Stimulated activated CD8-positive, alpha-beta memory T cell treated with anti-CD3 and anti-CD28 coated beads, Interleukin-12 subunit alpha, Interleukin-12 subunit beta, amount 100 ng/mL, for 4 hours (primary cell): ENCODE data around the gene ARHGAP30.

Source experiments
- DNase-seq: peaks from one replicate; pipeline ENCODE4 v3.0.0-alpha.2; 2020; ENCODE audit warnings: low read depth

Gene ARHGAP30

DNA sequence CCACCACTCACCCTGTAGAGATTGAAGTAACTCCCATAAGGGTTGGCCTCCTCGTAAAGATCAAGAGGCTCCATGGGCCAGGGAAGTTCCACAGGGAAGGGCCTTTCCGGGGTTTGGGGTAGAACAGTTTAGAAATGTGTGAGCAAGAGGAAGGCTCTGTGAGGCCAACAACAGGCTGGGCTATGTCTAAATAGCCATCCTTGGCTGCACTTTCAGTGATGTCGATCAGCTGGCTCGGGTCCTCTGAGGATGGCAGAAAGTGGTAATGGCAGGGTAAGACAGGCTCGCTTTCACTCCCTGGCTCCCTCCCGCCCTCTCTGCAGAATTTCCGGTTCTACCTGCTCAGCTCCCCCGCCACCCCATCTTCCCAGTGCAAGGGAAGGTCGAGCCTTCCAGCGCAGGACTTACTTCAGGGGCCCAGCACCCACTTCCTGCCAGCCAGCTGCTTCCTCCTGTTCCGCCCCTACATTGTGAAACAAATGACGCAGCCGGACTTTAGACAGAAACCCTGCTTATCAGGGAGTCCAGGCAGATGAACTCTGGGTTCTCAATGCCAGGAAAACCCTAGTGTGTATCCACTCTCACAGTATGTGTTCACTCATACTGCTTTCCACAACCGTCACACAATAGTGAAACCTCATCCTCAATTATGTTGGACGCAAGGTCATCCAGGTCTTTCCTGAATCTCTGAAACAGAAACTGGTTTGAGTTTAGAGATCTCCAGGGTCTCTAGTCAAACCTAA lies 56.0 kb downstream of the ARHGAP30 start:
- DNase-seq, result peak; percentile 51

GRCh38 chr1:161013131-161013487 lies 56.6 kb downstream of the ARHGAP30 start:
- no peak for DNase-seq

- DNase-seq, result no peak
Observed at GRCh38 chr1:161012420-161012819, 57.3 kb downstream of the ARHGAP30 start.

GRCh38 chr1:161009602-161010211 lies 60.0 kb downstream of the ARHGAP30 start:
- no peak for DNase-seq

DNA sequence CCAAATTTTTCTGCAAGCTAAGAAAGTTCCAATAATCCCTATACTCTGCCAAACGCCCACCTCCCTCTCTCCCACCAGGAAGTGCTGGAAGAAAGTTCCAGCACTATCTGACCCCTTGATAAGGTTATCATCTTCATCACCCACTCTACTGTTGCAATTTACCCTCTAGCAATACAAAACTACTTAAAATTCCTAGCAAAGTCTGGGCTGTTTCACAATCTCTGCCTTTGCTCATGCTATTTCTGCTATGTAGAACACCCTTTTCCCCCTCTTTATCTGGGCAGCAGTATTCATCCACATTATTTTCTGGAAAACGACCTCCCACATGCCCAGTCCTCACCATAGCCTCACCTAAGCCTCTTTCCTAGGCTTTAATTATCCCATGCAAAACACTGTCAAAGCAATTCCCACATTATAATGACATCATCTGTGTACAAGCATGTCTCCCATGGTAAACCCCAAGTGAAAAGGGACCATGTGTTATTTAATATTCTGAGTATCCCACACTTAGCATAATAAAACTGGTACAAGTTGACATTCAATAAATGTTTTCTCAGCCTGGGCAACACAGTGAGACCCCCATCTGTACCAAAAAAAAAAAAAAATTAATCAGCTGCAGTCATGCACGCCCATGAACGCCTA lies 60.7 kb downstream of the ARHGAP30 start:
- DNase-seq, result no peak

DNA sequence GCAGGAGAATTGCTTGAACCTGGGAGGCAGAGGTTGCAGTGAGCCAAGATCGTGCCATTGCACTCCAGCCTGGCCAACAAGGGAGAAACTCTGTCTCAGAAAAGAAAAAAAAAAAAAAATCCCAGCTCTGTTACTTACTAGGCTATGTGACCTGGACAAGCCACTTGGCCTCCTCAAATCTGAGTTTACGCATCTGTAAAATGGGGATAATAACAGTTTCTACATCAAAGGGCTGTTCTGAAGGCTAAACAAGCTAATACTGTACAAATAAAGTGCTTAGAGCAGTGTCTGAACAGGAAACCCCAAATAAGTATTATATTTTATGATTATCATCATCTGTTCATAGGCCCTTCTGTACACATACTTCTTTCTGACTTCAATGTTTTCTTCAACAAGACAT lies 62.3 kb downstream of the ARHGAP30 start:
- DNase-seq, result no peak

GRCh38 chr1:161006563-161006962 lies 63.1 kb downstream of the ARHGAP30 start:
- DNase-seq, result no peak

- DNase-seq, result no peak
Observed at GRCh38 chr1:161001525-161001924, 68.2 kb downstream of the ARHGAP30 start.

GRCh38 chr1:161000736-161001480 lies 68.8 kb downstream of the ARHGAP30 start:
- no peak for DNase-seq

DNA sequence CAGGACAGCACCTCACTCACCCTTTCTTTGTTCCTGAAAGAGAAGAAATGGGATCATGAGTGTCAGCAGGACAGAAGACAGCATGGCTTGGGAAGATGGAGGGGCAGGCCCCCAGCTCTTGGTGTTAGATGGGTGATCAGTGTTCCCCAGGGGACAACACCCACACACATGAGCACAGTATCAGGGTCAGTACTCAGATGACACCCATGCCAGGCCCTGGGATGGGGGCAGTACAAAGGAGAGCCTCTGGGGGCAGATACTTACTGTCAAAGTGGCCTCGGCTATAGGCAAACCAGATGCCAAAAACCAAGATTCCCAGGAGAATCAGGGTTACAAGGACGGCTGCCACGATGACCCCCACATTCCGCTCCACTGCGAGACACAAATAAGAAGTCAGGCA lies 70.3 kb downstream of the ARHGAP30 start:
- no peak for DNase-seq

- peak; percentile 10 for DNase-seq
Observed at GRCh38 chr1:160997323-160998038, 72.2 kb downstream of the ARHGAP30 start.
